Trophoblast cell (in vitro differentiated cells and primary cell): ENCODE data around the gene SELL.

ENCODE experiments used
- DNase-seq, 2 donors: peaks; one replicate each; pipeline ENCODE4 v3.0.0-alpha.2; 2016
- H2AFZ ChIP-seq: 2 replicates; pipeline ENCODE4 v1.6.1; 2013; ENCODE audit warnings: low read length, moderate library complexity, mild to moderate bottlenecking; ENCODE audit not compliant: insufficient read depth, poor library complexity
- H2AK5ac ChIP-seq: 2 replicates; pipeline ENCODE4 v1.6.1; 2013; ENCODE audit warnings: mild to moderate bottlenecking, low read length
- H2BK120ac ChIP-seq: 2 replicates; pipeline ENCODE4 v1.6.1; 2013; ENCODE audit warnings: low read length, mild to moderate bottlenecking, moderate library complexity; ENCODE audit not compliant: insufficient read depth, poor library complexity
- H2BK12ac ChIP-seq: 2 replicates; pipeline ENCODE4 v1.6.1; 2013; ENCODE audit warnings: mild to moderate bottlenecking, low read length, moderate library complexity
- H2BK5ac ChIP-seq: 2 replicates; pipeline ENCODE4 v1.6.1; 2013; ENCODE audit warnings: low read length, low read depth, moderate library complexity, mild to moderate bottlenecking; ENCODE audit not compliant: poor library complexity
- H3K14ac ChIP-seq: 2 replicates; pipeline ENCODE4 v1.6.1; 2013; ENCODE audit warnings: mild to moderate bottlenecking, low read length
- H3K18ac ChIP-seq: 2 replicates; pipeline ENCODE4 v1.6.1; 2013; ENCODE audit warnings: mild to moderate bottlenecking, low read length
- H3K23ac ChIP-seq: 2 replicates; pipeline ENCODE4 v1.6.1; 2013; ENCODE audit warnings: low read length
- H3K27ac ChIP-seq: 2 replicates; pipeline ENCODE4 v1.5.1; 2013; ENCODE audit warnings: low read depth, mild to moderate bottlenecking, inconsistent platforms, low read length, moderate library complexity
- H3K27me3 ChIP-seq: 2 replicates; pipeline ENCODE4 v1.6.1; 2013; ENCODE audit warnings: inconsistent platforms, mild to moderate bottlenecking, low read length, moderate library complexity; ENCODE audit not compliant: insufficient read depth
- H3K36me3 ChIP-seq, 2 experiments: 1 replicate in 1 of 2; 2 replicates in 1 of 2; pipeline ENCODE4 v1.6.1; 2013; ENCODE audit warnings: low read length in 2 of 2, mild to moderate bottlenecking in 2 of 2, moderate library complexity in 1 of 2; ENCODE audit not compliant: insufficient read depth in 2 of 2, control insufficient read depth in 1 of 2
- H3K4ac ChIP-seq: 2 replicates; pipeline ENCODE4 v1.6.1; 2013; ENCODE audit warnings: low read depth, mild to moderate bottlenecking, low read length, moderate library complexity
- H3K4me1 ChIP-seq, 2 experiments: 1 replicate in 1 of 2; 2 replicates in 1 of 2; pipeline ENCODE4 v1.6.1; 2013; ENCODE audit warnings: low read length in 2 of 2, mild to moderate bottlenecking in 2 of 2, moderate library complexity in 1 of 2; ENCODE audit not compliant: insufficient read depth in 2 of 2, control insufficient read depth in 1 of 2
- H3K4me2 ChIP-seq: 2 replicates; pipeline ENCODE4 v1.6.1; 2013; ENCODE audit warnings: inconsistent platforms, mild to moderate bottlenecking, low read length, moderate library complexity
- H3K4me3 ChIP-seq: 2 replicates; pipeline ENCODE4 v1.5.1; 2013; ENCODE audit warnings: mild to moderate bottlenecking, low read depth, low read length, inconsistent platforms
- H3K79me1 ChIP-seq: one replicate; pipeline ENCODE4 v1.6.1; 2013; ENCODE audit warnings: low read length
- H3K79me2 ChIP-seq: 2 replicates; pipeline ENCODE4 v1.6.1; 2013; ENCODE audit warnings: low read length, mild to moderate bottlenecking; ENCODE audit not compliant: control insufficient read depth, insufficient read depth, poor library complexity
- H3K9ac ChIP-seq: 2 replicates; pipeline ENCODE4 v1.6.1; 2013; ENCODE audit warnings: mild to moderate bottlenecking, low read length
- H3K9me3 ChIP-seq: 2 replicates; pipeline ENCODE4 v1.6.1; 2013; ENCODE audit warnings: low read depth, mild to moderate bottlenecking, control low read depth, inconsistent platforms, low read length; ENCODE audit not compliant: insufficient read depth
- H4K12ac ChIP-seq: 2 replicates; pipeline ENCODE4 v1.6.1; 2013; ENCODE audit warnings: low read depth, mild to moderate bottlenecking, low read length, moderate library complexity
- H4K8ac ChIP-seq: 2 replicates; pipeline ENCODE4 v1.6.1; 2013; ENCODE audit warnings: low read depth, mild to moderate bottlenecking, low read length, moderate library complexity
- H4K91ac ChIP-seq: one replicate; pipeline ENCODE4 v1.6.1; 2013; ENCODE audit warnings: low read depth, mild to moderate bottlenecking, low read length, moderate library complexity
- WGBS: extraction: QIAGEN DNeasy Blood & Tissue Kit; methylation state at CpG from one replicate; pipeline ENCODE4 v1.1.7; 2013; ENCODE audit warnings: missing lambda C conversion rate; ENCODE audit not compliant: insufficient read length, insufficient coverage; ENCODE audit errors: extremely low coverage; 5-methylcytosine and 5-hydroxymethylcytosine counted together

Gene SELL

DNA sequence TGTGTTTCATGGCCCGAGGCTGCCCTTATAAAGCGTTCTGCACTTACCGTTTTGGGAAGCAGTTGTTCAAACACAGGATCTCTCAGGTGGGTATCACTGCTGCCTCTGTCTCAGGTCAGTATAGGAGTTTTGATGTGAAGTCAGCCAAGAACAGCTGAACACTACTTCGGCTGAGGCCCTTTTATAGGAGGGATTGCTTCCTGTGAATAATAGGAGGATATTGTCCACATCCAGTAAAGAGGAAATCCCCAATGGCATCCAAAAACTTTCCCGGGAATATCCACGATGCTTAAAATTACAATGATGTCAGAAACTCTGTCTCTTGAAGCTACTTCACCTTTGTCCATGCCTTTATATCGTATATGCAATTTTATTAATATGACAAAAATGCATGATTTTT, 22.5 kb upstream of the SELL start, which contains the start of gene SELE:
Gene SELE, minus strand, starts transcription at position 156 of the 400 bp plus-strand sequence. CDS start 467 bp downstream, outside the sequence.
- Histone ChIP-seq H2BK12ac (peak within 1 kb of the TSS; percentile 70), H3K4me3 (no peak within 1 kb of the TSS), H3K4me1 (no peaks in the 10 kb centered on the region), H4K8ac (no peak within 1 kb of the TSS), H2BK120ac (no peak within 1 kb of the TSS), H3K79me1 (peaks cover 10% of the 10 kb centered on the region), H3K23ac (no peak within 1 kb of the TSS), H3K9ac (no peak within 1 kb of the TSS), H4K12ac (no peak within 1 kb of the TSS), H3K36me3 (no peaks in the 10 kb centered on the region), H2AFZ (no peak within 1 kb of the TSS), H3K27me3 (no peaks in the 10 kb centered on the region), H3K79me2 (no peaks in the 10 kb centered on the region), H3K18ac (no peak within 1 kb of the TSS), H3K14ac (no peak within 1 kb of the TSS), H3K27ac (no peak within 1 kb of the TSS), H3K9me3 (no peaks in the 10 kb centered on the region), H4K91ac (no peak within 1 kb of the TSS), H3K4ac (no peak within 1 kb of the TSS), H2AK5ac (no peak within 1 kb of the TSS), H2BK5ac (no peak within 1 kb of the TSS), H3K4me2 (no peak within 1 kb of the TSS)
- WGBS = no CpG with 5 or more reads among the region's 7 CpGs
- no peak for DNase-seq

DNA sequence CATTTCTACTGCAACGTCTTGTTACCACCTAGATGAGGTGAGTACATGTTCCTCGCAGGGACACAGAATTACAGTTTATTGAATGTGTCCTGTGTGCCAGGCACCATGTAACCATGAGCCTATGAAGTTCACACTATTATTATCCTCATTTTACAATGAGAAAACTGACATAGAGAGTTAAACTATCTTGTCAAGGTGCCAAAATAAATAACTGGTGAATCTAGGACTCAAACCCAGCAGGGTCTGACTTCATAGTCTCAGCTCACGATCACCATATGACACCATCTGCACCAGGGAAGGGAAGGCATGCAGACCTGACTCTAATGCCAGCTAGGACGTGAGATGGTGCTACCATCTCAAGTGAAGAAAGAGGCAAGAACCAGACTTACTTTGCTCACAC, 20.0 kb upstream of the SELL start:
- Histone ChIP-seq H3K36me3 (no peaks in the 10 kb centered on the region), H2AFZ (no peak overlapping the region), H3K4me1 (no peaks in the 10 kb centered on the region), H3K18ac (no peak overlapping the region), H2BK12ac (no peak overlapping the region), H3K79me2 (no peaks in the 10 kb centered on the region), H3K9ac (no peak overlapping the region), H3K27ac (no peak overlapping the region), H3K4me3 (no peak overlapping the region), H4K12ac (no peak overlapping the region), H4K8ac (no peak overlapping the region), H3K79me1 (peaks cover 4% of the 10 kb centered on the region), H3K23ac (no peak overlapping the region), H3K27me3 (no peaks in the 10 kb centered on the region), H2AK5ac (no peak overlapping the region), H4K91ac (no peak overlapping the region), H3K9me3 (no peaks in the 10 kb centered on the region), H3K4me2 (no peak overlapping the region), H3K4ac (no peak overlapping the region), H2BK120ac (no peak overlapping the region), H2BK5ac (no peak overlapping the region), H3K14ac (no peak overlapping the region)
- no peak for DNase-seq
- WGBS = no CpG with 5 or more reads among the region's 4 CpGs

DNA sequence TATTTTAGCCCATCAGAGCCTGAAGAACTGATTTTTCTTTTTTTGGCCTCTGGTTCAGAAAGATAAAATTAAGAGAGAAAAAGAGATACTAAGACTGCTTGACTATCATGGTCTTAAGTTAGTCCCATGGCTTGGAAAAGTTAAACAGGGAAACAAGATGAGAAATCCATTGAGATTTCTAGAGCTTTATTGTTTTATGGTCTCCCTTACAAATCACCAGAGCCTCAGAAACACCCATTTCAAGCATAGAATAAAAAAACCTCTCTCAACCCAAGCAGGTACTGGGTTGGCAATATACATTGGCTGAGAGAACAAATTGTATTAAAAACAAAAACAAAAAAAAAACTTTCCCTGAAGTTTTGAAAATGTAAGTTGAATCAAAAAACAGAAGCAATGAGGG, 18.6 kb upstream of the SELL start:
- H2AFZ ChIP-seq = no peak overlapping the region
- H3K23ac ChIP-seq = no peak overlapping the region
- no peak overlapping the region for H3K14ac ChIP-seq
- H3K27me3 ChIP-seq = no peaks in the 10 kb centered on the region
- no peak overlapping the region for H2BK120ac ChIP-seq
- H2BK12ac ChIP-seq = no peak overlapping the region
- H3K36me3 ChIP-seq = no peaks in the 10 kb centered on the region
- H3K79me1 ChIP-seq = peaks cover 5% of the 10 kb centered on the region
- H3K9ac ChIP-seq = no peak overlapping the region
- H2AK5ac ChIP-seq = no peak overlapping the region
- H3K4me2 ChIP-seq = no peak overlapping the region
- no peak overlapping the region for H3K18ac ChIP-seq
- H3K27ac ChIP-seq = no peak overlapping the region
- no peak overlapping the region for H2BK5ac ChIP-seq
- no peak for DNase-seq
- no peak overlapping the region for H4K8ac ChIP-seq
- no peaks in the 10 kb centered on the region for H3K9me3 ChIP-seq
- no peak overlapping the region for H3K4ac ChIP-seq
- no peak overlapping the region for H4K91ac ChIP-seq
- H3K79me2 ChIP-seq = no peaks in the 10 kb centered on the region
- H3K4me3 ChIP-seq = no peak overlapping the region
- peaks cover 0 to 2% of the 10 kb centered on the region in 2 experiments for H3K4me1 ChIP-seq
- H4K12ac ChIP-seq = no peak overlapping the region

DNA sequence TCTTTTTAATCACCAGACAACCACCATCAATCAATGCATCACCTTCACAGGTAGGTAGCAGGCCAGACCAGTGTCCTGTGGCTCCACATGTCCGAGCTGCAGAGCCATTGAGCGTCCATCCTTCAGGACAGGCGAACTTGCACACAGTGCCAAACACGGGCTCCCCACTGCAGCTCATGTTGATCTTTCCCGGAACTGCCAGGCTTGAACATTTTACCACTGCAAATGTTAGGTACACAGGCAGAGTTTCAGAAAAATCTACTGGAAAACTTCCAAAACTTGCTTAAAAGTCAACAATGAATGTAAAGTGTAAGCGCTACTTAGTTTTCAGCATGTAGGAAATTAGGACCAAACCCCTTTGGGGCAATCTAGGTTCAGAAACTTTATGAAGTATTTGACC, 15.9 kb upstream of the SELL start:
- H4K8ac ChIP-seq = no peak overlapping the region
- H3K23ac ChIP-seq = no peak overlapping the region
- H3K4me2 ChIP-seq = no peak overlapping the region
- H2AFZ ChIP-seq = no peak overlapping the region
- no peak overlapping the region for H3K9ac ChIP-seq
- no peaks in the 10 kb centered on the region for H3K27me3 ChIP-seq
- H4K91ac ChIP-seq = no peak overlapping the region
- no peaks in the 10 kb centered on the region for H3K9me3 ChIP-seq
- no peak overlapping the region for H3K18ac ChIP-seq
- no peaks in the 10 kb centered on the region for H3K79me2 ChIP-seq
- no peak overlapping the region for H2BK5ac ChIP-seq
- no CpG with 5 or more reads among the region's 6 CpGs for WGBS
- peak overlapping the region; percentile 50 for H2BK12ac ChIP-seq
- peaks cover 0 to 2% of the 10 kb centered on the region in 2 experiments for H3K4me1 ChIP-seq
- H3K4ac ChIP-seq = no peak overlapping the region
- H3K4me3 ChIP-seq = no peak overlapping the region
- no peak overlapping the region for H3K27ac ChIP-seq
- H3K79me1 ChIP-seq = peaks cover 9% of the 10 kb centered on the region
- H3K14ac ChIP-seq = no peak overlapping the region
- H4K12ac ChIP-seq = no peak overlapping the region
- H3K36me3 ChIP-seq = no peaks in the 10 kb centered on the region
- H2AK5ac ChIP-seq = no peak overlapping the region
- H2BK120ac ChIP-seq = no peak overlapping the region
- DNase-seq = no peak
